Esophagus squamous epithelium (tissue), 4 donors: ENCODE measurements around the gene HES2.

Experiments
- POLR2A ChIP-seq, 4 donors: fragments of 450-650 bp; IDR thresholded peaks; one replicate each; pipeline ENCODE4 v1.6.1; 2017; ENCODE audit warnings: antibody characterized with exemption in 4 of 4, mild to moderate bottlenecking in 4 of 4, moderate library complexity in 3 of 4
- TF ChIP-seq, protein P1 (sequence below), 6 experiments: fragments of 450-650 bp in 4 of 6; fragments of 200-600 bp in 2 of 6; sonication (generic) in 2 of 6; IDR thresholded peaks; one replicate each; pipeline ENCODE4 v1.5.1; 2016 to 2019; ENCODE audit warnings: antibody characterized with exemption in 6 of 6, mild to moderate bottlenecking in 4 of 6, moderate library complexity in 4 of 6

DNA sequence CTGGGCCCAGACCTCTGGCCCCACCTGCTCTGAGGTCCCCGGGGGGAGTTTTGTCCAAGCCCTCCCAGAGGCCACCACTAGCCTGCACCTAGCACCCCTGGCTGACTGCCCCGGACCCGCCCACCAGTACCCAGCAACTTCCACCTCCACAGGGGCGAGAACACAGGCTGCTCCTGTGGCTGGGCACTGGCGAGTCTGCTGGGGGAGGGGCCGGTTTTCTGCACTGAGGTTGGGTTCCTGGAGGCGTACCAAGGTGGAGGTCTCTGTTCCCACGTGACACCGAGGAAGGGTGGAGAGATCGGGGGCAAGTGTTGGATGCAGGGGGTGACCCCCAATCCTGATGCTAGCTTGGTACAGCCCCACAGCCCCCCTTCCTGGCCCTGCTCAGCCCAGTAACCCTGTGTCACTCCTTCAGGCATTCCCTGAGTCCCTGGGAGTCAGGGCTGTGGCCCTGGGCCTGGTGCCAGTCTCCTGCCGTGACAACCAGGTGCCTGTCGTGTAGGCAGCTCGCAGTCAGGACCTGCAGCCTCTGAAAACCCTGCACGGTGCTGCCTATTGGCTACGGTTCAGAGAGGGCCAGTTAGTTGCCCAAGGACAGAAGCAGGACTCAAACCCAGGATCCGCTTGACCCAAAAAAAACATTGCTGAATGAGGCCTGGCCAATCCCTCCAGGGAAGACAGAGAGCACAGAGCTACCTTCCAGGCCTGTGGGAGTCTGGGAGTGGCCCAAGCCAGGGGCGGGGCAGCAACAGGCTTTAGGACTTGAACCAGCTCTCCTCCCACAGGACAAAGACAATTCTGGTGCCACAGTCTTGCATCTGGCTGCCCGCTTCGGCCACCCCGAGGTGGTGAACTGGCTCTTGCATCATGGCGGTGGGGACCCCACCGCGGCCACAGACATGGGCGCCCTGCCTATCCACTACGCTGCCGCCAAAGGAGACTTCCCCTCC lies 8.0 kb upstream of the HES2 start:
- TF ChIP-seq, protein P1, sequence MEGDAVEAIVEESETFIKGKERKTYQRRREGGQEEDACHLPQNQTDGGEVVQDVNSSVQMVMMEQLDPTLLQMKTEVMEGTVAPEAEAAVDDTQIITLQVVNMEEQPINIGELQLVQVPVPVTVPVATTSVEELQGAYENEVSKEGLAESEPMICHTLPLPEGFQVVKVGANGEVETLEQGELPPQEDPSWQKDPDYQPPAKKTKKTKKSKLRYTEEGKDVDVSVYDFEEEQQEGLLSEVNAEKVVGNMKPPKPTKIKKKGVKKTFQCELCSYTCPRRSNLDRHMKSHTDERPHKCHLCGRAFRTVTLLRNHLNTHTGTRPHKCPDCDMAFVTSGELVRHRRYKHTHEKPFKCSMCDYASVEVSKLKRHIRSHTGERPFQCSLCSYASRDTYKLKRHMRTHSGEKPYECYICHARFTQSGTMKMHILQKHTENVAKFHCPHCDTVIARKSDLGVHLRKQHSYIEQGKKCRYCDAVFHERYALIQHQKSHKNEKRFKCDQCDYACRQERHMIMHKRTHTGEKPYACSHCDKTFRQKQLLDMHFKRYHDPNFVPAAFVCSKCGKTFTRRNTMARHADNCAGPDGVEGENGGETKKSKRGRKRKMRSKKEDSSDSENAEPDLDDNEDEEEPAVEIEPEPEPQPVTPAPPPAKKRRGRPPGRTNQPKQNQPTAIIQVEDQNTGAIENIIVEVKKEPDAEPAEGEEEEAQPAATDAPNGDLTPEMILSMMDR (IDR thresholded peaks at IDR 0.05): no peak
- no peak for TF ChIP-seq POLR2A (IDR thresholded peaks at IDR 0.05)
